Right lobe of liver (tissue), 4 donors: ENCODE data around the gene PAX4.

ENCODE experiments used
- CTCF ChIP-seq, 4 donors: fragments of 200-600 bp in 3 of 4; fragments of 450-650 bp in 1 of 4; IDR thresholded peaks; one replicate each; pipeline versions ENCODE4 v1.5.1 to v1.8.0; 2016 to 2022; ENCODE audit warnings: antibody characterized with exemption in 4 of 4, mild to moderate bottlenecking in 2 of 4
- POLR2A ChIP-seq: fragments of 450-650 bp; IDR thresholded peaks from one replicate; pipeline ENCODE4 v1.6.1; 2017; ENCODE audit warnings: antibody characterized with exemption, mild to moderate bottlenecking
- donor health status: DM: no; HTN: no; CAD: no.
- donor health status: DM: no; HTN: no; CAD: no.
- donor health status: DM: no; HTN: yes; CAD: no.

- TF ChIP-seq CTCF (IDR thresholded peaks at IDR 0.05) (no peak), POLR2A (no peak)
Measured at GRCh38 chr7:127616724-127617123, 1.2 kb downstream of the PAX4 start.
